ENCODE data around the gene RPS4Y1. TPM values are rescaled to one million over a fixed set of nuclear protein-coding genes. Genes with fewer than 3 reads are reported as not detected.

RPS4Y1 gene
- total RNA-seq, 6 experiments from 2014 or later = 88.1 TPM; not detected in 5

GRCh38 chrY:2887386-2887785 is 46.0 kb downstream of the RPS4Y1 start:
- no peaks in the 10 kb centered on the region for H3K27me3 ChIP-seq
- intact Hi-C loops (cut with DNase I) = no loop called here
- H3K9me3 ChIP-seq = no peaks in the 10 kb centered on the region
- no peak overlapping the region for H3K4me3 ChIP-seq
- WGBS (ENCODE audit: insufficient coverage, low coverage, low lambda C conversion rate, missing lambda C conversion rate) = no CpG with 5 or more reads among the region's 5 CpGs
- DNase-seq (no peak), ATAC-seq (no peak)
- no peak overlapping the region for H3K27ac ChIP-seq
- TF ChIP-seq POLR2A (IDR thresholded peaks at IDR 0.05) (no peak), CTCF (IDR thresholded peaks at IDR 0.05) (no peak)
- no peaks in the 10 kb centered on the region for H3K36me3 ChIP-seq
- no peaks in the 10 kb centered on the region for H3K4me1 ChIP-seq

GRCh38 chrY:2887955-2888354 is 46.6 kb downstream of the RPS4Y1 start:
- no peak overlapping the region for H3K4me3 ChIP-seq
- TF ChIP-seq POLR2A (IDR thresholded peaks at IDR 0.05) (no peak), CTCF (IDR thresholded peaks at IDR 0.05) (no peak)
- H3K36me3 ChIP-seq = no peaks in the 10 kb centered on the region
- no peaks in the 10 kb centered on the region for H3K9me3 ChIP-seq
- H3K4me1 ChIP-seq = no peaks in the 10 kb centered on the region
- H3K27me3 ChIP-seq = no peaks in the 10 kb centered on the region
- DNase-seq (no peak), ATAC-seq (no peak)
- intact Hi-C loops (cut with DNase I) = no loop called here
- H3K27ac ChIP-seq = no peak overlapping the region
- no CpG with 5 or more reads among the region's 3 CpGs for WGBS (ENCODE audit: insufficient coverage, low coverage, low lambda C conversion rate, missing lambda C conversion rate)

GRCh38 chrY:2893471-2893870 is 52.1 kb downstream of the RPS4Y1 start:
- Histone ChIP-seq H3K4me3 (no peak overlapping the region), H3K27ac (no peak overlapping the region), H3K27me3 (no peaks in the 10 kb centered on the region), H3K9me3 (no peaks in the 10 kb centered on the region), H3K4me1 (no peaks in the 10 kb centered on the region), H3K36me3 (no peaks in the 10 kb centered on the region)
- ATAC-seq (no peak), DNase-seq (no peak)
- WGBS (ENCODE audit: insufficient coverage, low coverage, low lambda C conversion rate, missing lambda C conversion rate) = no CpG with 5 or more reads among the region's 1 CpG
- TF ChIP-seq CTCF (IDR thresholded peaks at IDR 0.05) (no peak), POLR2A (IDR thresholded peaks at IDR 0.05) (no peak)
- intact Hi-C loops (cut with DNase I) = no loop called here

GRCh38 chrY:2896050-2896449 is 54.6 kb downstream of the RPS4Y1 start:
- H3K4me1 ChIP-seq = no peaks in the 10 kb centered on the region
- WGBS (ENCODE audit: insufficient coverage, low coverage, low lambda C conversion rate, missing lambda C conversion rate) = no CpG with 5 or more reads among the region's 2 CpGs
- DNase-seq (no peak), ATAC-seq (no peak)
- H3K4me3 ChIP-seq = no peak overlapping the region
- H3K27ac ChIP-seq = no peak overlapping the region
- intact Hi-C loops (cut with DNase I) = no loop called here
- no peaks in the 10 kb centered on the region for H3K36me3 ChIP-seq
- TF ChIP-seq POLR2A (IDR thresholded peaks at IDR 0.05) (no peak), CTCF (IDR thresholded peaks at IDR 0.05) (no peak)
- no peaks in the 10 kb centered on the region for H3K9me3 ChIP-seq
- no peaks in the 10 kb centered on the region for H3K27me3 ChIP-seq

GRCh38 chrY:2907356-2907755 is 66.0 kb downstream of the RPS4Y1 start:
- H3K27ac ChIP-seq = no peak overlapping the region
- no peak for TF ChIP-seq CTCF (IDR thresholded peaks at IDR 0.05)
- no peak for TF ChIP-seq POLR2A (IDR thresholded peaks at IDR 0.05)
- H3K27me3 ChIP-seq = no peaks in the 10 kb centered on the region
- no CpG with 5 or more reads among the region's 1 CpG for WGBS (ENCODE audit: insufficient coverage, low coverage, low lambda C conversion rate, missing lambda C conversion rate)
- ATAC-seq = no peak
- intact Hi-C loops (cut with DNase I) = no loop called here
- no peak for DNase-seq
- no peak overlapping the region for H3K4me3 ChIP-seq
- H3K36me3 ChIP-seq = no peaks in the 10 kb centered on the region
- no peaks in the 10 kb centered on the region for H3K9me3 ChIP-seq
- H3K4me1 ChIP-seq = no peaks in the 10 kb centered on the region
